Neural cell (in vitro differentiated cells): ENCODE data around the gene RACK1. TPM values are rescaled to one million over a fixed set of nuclear protein-coding genes. Genes with fewer than 3 reads are reported as not detected.

Experiments
- H2AFZ ChIP-seq: fragments of 200-600, 300-800 bp; sonication (generic), shearing (Covaris generic); 2 replicates; pipeline ENCODE4 v1.6.0; 2014; ENCODE audit warnings: low read depth, mild to moderate bottlenecking, antibody characterized with exemption, low read length, moderate library complexity
- H3F3A ChIP-seq: fragments of 200-600 bp; shearing (Covaris generic); 2 replicates; pipeline ENCODE4 v1.6.1; 2016; ENCODE audit warnings: mild to moderate bottlenecking, moderate library complexity, mixed read lengths, antibody characterized with exemption, low read length; ENCODE audit not compliant: insufficient read depth, poor library complexity, severe bottlenecking
- H3K27ac ChIP-seq: fragments of 200-600, 300-800 bp; sonication (generic), shearing (Covaris generic); 2 replicates; pipeline ENCODE4 v1.5.1; 2014; ENCODE audit warnings: mild to moderate bottlenecking, low read length, moderate library complexity
- H3K27me3 ChIP-seq: fragments of 300-800, 200-600 bp; sonication (generic), shearing (Covaris generic); 2 replicates; pipeline ENCODE4 v1.6.0; 2014; ENCODE audit warnings: mild to moderate bottlenecking, low read depth, low read length, moderate library complexity; ENCODE audit not compliant: insufficient read depth
- H3K36me3 ChIP-seq: fragments of 300-800, 200-600 bp; sonication (generic), shearing (Covaris generic); 2 replicates; pipeline ENCODE4 v1.5.1; 2014; ENCODE audit warnings: mild to moderate bottlenecking, antibody characterized with exemption, low read length, moderate library complexity; ENCODE audit not compliant: insufficient read depth
- H3K4me2 ChIP-seq: fragments of 300-800, 200-600 bp; sonication (generic), shearing (Covaris generic); 2 replicates; pipeline ENCODE4 v1.6.0; 2014; ENCODE audit warnings: mild to moderate bottlenecking, low read length
- H3K4me3 ChIP-seq: fragments of 300-800, 200-600 bp; sonication (generic), shearing (Covaris generic); 2 replicates; pipeline ENCODE4 v1.5.1; 2014; ENCODE audit warnings: mild to moderate bottlenecking, low read length, moderate library complexity
- H3K79me2 ChIP-seq: fragments of 200-600 bp; shearing (Covaris generic); replicated peaks from 2 replicates; pipeline ENCODE4 v1.6.0; 2014; ENCODE audit warnings: mild to moderate bottlenecking, low read length, moderate library complexity; ENCODE audit not compliant: insufficient read depth
- H3K9ac ChIP-seq: fragments of 300-800, 200-600 bp; sonication (generic), shearing (Covaris generic); 2 replicates; pipeline ENCODE4 v1.6.1; 2016; ENCODE audit warnings: mild to moderate bottlenecking, low read length, mixed read lengths
- H3K9me2 ChIP-seq: fragments of 200-600 bp; shearing (Covaris generic); 2 replicates; pipeline ENCODE4 v1.6.1; 2016; ENCODE audit warnings: mild to moderate bottlenecking, low read length, mixed read lengths; ENCODE audit not compliant: insufficient read depth
- H3K9me3 ChIP-seq: fragments of 200-600, 300-800 bp; sonication (generic), shearing (Covaris generic); 2 replicates; pipeline ENCODE4 v1.6.1; 2016; ENCODE audit warnings: mild to moderate bottlenecking, mixed run types, low read length, moderate library complexity, mixed read lengths
- H4K20me1 ChIP-seq: fragments of 200-600 bp; shearing (Covaris generic); 2 replicates; pipeline ENCODE4 v1.6.1; 2016; ENCODE audit warnings: mild to moderate bottlenecking, mixed run types; ENCODE audit not compliant: insufficient read depth
- EP300 ChIP-seq: fragments of 450-650 bp; conservative IDR thresholded peaks from 2 replicates; pipeline ENCODE4 v1.6.1; 2014; ENCODE audit warnings: antibody characterized with exemption, mild to moderate bottlenecking, moderate library complexity; ENCODE audit not compliant: poor library complexity, severe bottlenecking
- EZH2 ChIP-seq: fragments of 200-600, 300-800 bp; shearing (Covaris generic), sonication (generic); IDR thresholded peaks from 2 replicates; pipeline ENCODE4 v1.6.1; 2014; ENCODE audit warnings: antibody characterized with exemption, low read length, borderline replicate concordance, mild to moderate bottlenecking; ENCODE audit not compliant: insufficient read depth, poor library complexity, severe bottlenecking
- MXI1 ChIP-seq: fragments of 450-650 bp; conservative IDR thresholded peaks from 2 replicates; pipeline ENCODE4 v1.6.1; 2014; ENCODE audit warnings: antibody characterized with exemption, mild to moderate bottlenecking; ENCODE audit not compliant: poor library complexity, severe bottlenecking
- POLR2AphosphoS5 ChIP-seq: IDR thresholded peaks from 2 replicates; pipeline ENCODE4 v1.6.1; 2012
- RAD21 ChIP-seq: fragments of 450-650 bp; conservative IDR thresholded peaks from 2 replicates; pipeline ENCODE4 v1.6.1; 2014; ENCODE audit warnings: antibody characterized with exemption, mild to moderate bottlenecking, moderate library complexity
- TAF1 ChIP-seq: IDR thresholded peaks from 2 replicates; pipeline ENCODE4 v1.6.1; 2012; ENCODE audit warnings: low read depth
- polyA plus RNA-seq: library from polyadenylated mRNA; depleted of rRNA; stranded (reverse); fragments of >200 nt; gene quantifications from 2 replicates; pipeline ENCODE4 v1.2.3, GENCODE V29; 2014
- TF ChIP-seq, protein P1 (sequence below): fragments of 450-650 bp; IDR thresholded peaks from 2 replicates; pipeline ENCODE4 v1.5.1; 2014; ENCODE audit warnings: antibody characterized with exemption, mild to moderate bottlenecking, moderate library complexity; ENCODE audit not compliant: poor library complexity, severe bottlenecking
- TF ChIP-seq, protein P2 (sequence below): IDR thresholded peaks from 2 replicates; pipeline ENCODE4 v1.6.1; 2012; ENCODE audit warnings: borderline replicate concordance

Gene RACK1
- polyA plus RNA-seq, 1 donor from 2014 or later: 2,178 TPM

DNA sequence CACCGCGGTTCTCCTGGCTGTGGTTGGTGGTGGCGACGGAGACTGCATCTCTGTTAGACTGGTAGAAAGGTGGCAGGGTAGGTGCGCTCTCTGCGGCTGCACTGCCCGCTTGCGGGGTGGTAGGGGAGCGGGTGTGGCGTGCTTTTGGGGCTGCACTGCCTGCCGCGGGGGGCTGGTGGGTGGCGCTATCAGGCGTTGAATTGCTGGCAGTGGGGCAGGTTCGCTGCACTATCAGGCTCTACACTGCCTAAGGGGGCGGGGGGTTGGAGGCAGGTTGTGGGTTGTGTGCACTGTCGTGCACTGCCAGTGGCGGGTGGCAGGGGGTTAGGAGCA, 38.2 kb upstream of the RACK1 start:
- H3K4me2 ChIP-seq: peak overlapping the region; percentile 25
- no peaks in the 10 kb centered on the region for H3K9me2 ChIP-seq
- H3F3A ChIP-seq: no peaks in the 10 kb centered on the region
- no peaks in the 10 kb centered on the region for H3K36me3 ChIP-seq
- peak overlapping the region; percentile 87 for H3K27ac ChIP-seq
- H3K4me3 ChIP-seq: peak overlapping the region; percentile 78
- peak overlapping the region; percentile 87 for H3K9ac ChIP-seq
- TF ChIP-seq MXI1: no peak
- TF ChIP-seq, protein P1, sequence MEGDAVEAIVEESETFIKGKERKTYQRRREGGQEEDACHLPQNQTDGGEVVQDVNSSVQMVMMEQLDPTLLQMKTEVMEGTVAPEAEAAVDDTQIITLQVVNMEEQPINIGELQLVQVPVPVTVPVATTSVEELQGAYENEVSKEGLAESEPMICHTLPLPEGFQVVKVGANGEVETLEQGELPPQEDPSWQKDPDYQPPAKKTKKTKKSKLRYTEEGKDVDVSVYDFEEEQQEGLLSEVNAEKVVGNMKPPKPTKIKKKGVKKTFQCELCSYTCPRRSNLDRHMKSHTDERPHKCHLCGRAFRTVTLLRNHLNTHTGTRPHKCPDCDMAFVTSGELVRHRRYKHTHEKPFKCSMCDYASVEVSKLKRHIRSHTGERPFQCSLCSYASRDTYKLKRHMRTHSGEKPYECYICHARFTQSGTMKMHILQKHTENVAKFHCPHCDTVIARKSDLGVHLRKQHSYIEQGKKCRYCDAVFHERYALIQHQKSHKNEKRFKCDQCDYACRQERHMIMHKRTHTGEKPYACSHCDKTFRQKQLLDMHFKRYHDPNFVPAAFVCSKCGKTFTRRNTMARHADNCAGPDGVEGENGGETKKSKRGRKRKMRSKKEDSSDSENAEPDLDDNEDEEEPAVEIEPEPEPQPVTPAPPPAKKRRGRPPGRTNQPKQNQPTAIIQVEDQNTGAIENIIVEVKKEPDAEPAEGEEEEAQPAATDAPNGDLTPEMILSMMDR: peak; percentile 46
- H3K79me2 ChIP-seq: peaks cover 13% of the 10 kb centered on the region
- H4K20me1 ChIP-seq: no peaks in the 10 kb centered on the region
- H3K9me3 ChIP-seq: no peaks in the 10 kb centered on the region
- no peaks in the 10 kb centered on the region for H3K27me3 ChIP-seq
- H2AFZ ChIP-seq: no peak overlapping the region

DNA sequence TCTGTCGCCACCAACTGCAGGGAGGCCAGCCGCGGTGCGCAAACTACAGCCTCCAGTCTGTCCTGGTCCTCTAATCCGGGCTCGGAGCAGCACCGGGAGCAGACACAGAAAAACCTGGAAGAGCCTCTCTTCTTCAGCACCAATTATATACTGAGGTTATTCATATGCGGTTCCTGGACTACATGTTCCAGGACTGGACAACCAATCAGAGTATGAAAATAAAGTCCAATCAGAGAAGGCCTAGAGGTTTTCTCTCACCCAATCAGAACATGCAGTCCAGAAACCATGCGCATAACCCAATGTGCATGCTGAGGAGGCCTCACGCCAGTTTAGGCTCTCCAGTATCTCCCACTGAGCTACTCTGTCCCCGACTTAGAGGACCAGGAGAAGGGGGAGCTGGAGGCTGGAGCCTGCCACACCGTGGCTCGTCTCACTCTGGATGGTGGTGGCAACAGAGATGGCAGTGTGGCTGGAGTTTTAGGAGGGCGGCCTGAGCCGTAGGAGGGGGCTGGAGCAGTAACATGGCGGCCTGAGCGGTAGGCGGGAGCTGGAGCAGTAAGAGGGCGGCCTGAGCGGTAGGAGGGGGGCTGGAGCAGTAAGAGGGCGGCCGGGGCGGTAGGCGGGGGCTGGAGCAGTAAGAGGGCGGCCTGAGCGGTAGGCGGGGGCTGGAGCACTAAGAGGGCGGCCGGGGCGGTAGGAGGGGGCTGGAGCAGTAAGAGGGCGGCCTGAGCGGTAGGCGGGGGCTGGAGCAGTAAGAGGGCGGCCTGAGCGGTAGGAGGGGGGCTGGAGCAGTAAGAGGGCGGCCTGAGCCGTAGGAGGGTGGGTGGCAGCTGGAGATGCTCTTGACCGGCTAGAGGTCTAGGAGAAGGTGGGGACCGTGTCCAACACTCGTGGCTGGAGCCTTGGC, 37.6 kb upstream of the RACK1 start:
- no peaks in the 10 kb centered on the region for H3K36me3 ChIP-seq
- no peaks in the 10 kb centered on the region for H3K9me3 ChIP-seq
- TF ChIP-seq POLR2AphosphoS5: peak; percentile 90
- TF ChIP-seq EZH2: no peak
- peak; percentile 97 for TF ChIP-seq MXI1
- TF ChIP-seq, protein P2, sequence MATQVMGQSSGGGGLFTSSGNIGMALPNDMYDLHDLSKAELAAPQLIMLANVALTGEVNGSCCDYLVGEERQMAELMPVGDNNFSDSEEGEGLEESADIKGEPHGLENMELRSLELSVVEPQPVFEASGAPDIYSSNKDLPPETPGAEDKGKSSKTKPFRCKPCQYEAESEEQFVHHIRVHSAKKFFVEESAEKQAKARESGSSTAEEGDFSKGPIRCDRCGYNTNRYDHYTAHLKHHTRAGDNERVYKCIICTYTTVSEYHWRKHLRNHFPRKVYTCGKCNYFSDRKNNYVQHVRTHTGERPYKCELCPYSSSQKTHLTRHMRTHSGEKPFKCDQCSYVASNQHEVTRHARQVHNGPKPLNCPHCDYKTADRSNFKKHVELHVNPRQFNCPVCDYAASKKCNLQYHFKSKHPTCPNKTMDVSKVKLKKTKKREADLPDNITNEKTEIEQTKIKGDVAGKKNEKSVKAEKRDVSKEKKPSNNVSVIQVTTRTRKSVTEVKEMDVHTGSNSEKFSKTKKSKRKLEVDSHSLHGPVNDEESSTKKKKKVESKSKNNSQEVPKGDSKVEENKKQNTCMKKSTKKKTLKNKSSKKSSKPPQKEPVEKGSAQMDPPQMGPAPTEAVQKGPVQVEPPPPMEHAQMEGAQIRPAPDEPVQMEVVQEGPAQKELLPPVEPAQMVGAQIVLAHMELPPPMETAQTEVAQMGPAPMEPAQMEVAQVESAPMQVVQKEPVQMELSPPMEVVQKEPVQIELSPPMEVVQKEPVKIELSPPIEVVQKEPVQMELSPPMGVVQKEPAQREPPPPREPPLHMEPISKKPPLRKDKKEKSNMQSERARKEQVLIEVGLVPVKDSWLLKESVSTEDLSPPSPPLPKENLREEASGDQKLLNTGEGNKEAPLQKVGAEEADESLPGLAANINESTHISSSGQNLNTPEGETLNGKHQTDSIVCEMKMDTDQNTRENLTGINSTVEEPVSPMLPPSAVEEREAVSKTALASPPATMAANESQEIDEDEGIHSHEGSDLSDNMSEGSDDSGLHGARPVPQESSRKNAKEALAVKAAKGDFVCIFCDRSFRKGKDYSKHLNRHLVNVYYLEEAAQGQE: no peak
- TF ChIP-seq RAD21: peak; percentile 34
- peak; percentile 21 for TF ChIP-seq EP300
- TF ChIP-seq TAF1: peak; percentile 69
- TF ChIP-seq, protein P1: peak; percentile 13
- peak overlapping the region; percentile 95 for H3K4me2 ChIP-seq
- H4K20me1 ChIP-seq: no peaks in the 10 kb centered on the region
- H3K79me2 ChIP-seq: peaks cover 13% of the 10 kb centered on the region
- peak overlapping the region; percentile 87 for H3K9ac ChIP-seq
- peak overlapping the region; percentile 87 for H3K27ac ChIP-seq
- H3K27me3 ChIP-seq: no peaks in the 10 kb centered on the region
- H3F3A ChIP-seq: no peaks in the 10 kb centered on the region
- H3K4me3 ChIP-seq: peak overlapping the region; percentile 78
- peak overlapping the region; percentile 76 for H2AFZ ChIP-seq
- no peaks in the 10 kb centered on the region for H3K9me2 ChIP-seq
